ENCODE data around the gene SHC4. TPM values are rescaled to one million over a fixed set of nuclear protein-coding genes. Genes with fewer than 3 reads are reported as not detected.
A peak's percentile ranks its signal among the peaks of the same experiment; 100 is the strongest.

SHC4 gene
- total and polyA plus RNA-seq, 7 donors, result 0.10 to 1.0 (median 0.25) TPM; not detected in 1

GRCh38 chr15:48880070-48880634 lies 83.6 kb downstream of the SHC4 start:
- Histone ChIP-seq H3K4me3 (no peak overlapping the region), H3K9me3 (no peaks in the 10 kb centered on the region), H3K27me3 (ENCODE audit: insufficient read depth in 3 of 3, low read length in 2 of 3) (no peaks in the 10 kb centered on the region), H3K36me3 (ENCODE audit: insufficient read depth in 1 of 2, low read depth in 1 of 2) (no peaks in the 10 kb centered on the region), H3K27ac (no peak overlapping the region), H3K4me1 (peaks cover 17% of the 10 kb centered on the region)
- WGBS, 3 donors, result 60 to 74% (median 70%) methylated on average over 3 of the region's 3 CpGs
- DNase-seq (no peak), ATAC-seq (no peak)
- no peak for TF ChIP-seq CTCF (IDR thresholded peaks at IDR 0.05)
- intact Hi-C loops (cut with DNase I), result no loop called here

- no peaks in the 10 kb centered on the region for H3K27me3 ChIP-seq (ENCODE audit: insufficient read depth in 3 of 3, low read length in 2 of 3)
- peak within 1 kb of the TSS; percentile 91 for H3K4me3 ChIP-seq
- peak; percentile 92 to 95 for DNase-seq
- no peaks in the 10 kb centered on the region for H3K36me3 ChIP-seq (ENCODE audit: insufficient read depth in 1 of 2, low read depth in 1 of 2)
- no peak for TF ChIP-seq CTCF (IDR thresholded peaks at IDR 0.05)
- WGBS, 3 donors, result 0 to 1% (median 0%) methylated on average over 58 of the region's 58 CpGs
- peak; percentile 99 to 100 (median 100) for ATAC-seq
- H3K4me1 ChIP-seq, result peaks cover 17% of the 10 kb centered on the region
- intact Hi-C loops (cut with DNase I), result loop anchor here (5.0 to 10.0 kb wide), 2 partner anchors 84 to 1477 kb away; partner anchors contain the start of genes SHC4 (in 2 of the 2) and GABPB1 (in 1 of the 2)
- H3K9me3 ChIP-seq, result no peaks in the 10 kb centered on the region
- H3K27ac ChIP-seq, result peak within 1 kb of the TSS; percentile 83
Measured at GRCh38 chr15:48877630-48878595, 85.8 kb downstream of the SHC4 start, which contains the start of gene EID1. Gene EID1 (plus strand): TSS chr15:48878134. CDS start chr15:48878177, 43 bp downstream.

DNA sequence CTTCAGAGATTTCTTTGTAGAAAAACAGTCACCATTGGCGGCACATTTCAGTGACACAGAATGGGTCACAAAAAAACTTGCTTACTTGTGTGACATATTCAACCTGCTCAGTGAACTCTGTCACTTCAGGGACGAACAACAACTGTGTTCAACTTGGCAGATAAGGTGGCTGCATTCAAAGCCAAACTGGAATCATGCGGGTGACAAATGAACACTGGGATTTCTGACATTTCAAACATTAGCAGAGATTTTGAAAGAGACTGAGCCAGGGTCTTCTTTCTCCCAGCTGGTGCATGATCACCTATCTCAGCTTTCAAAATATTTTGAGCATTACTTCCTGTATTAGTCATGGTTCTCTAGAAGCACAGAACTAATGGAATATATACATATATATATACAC lies 87.7 kb downstream of the SHC4 start:
- WGBS, 3 donors, result 53 to 62% (median 59%) methylated on average over 3 of the region's 3 CpGs
- no peak for ATAC-seq

More for the DNA sequence above, 87.7 kb downstream of the SHC4 start:
- Histone ChIP-seq H3K4me3 (no peak overlapping the region), H3K36me3 (ENCODE audit: insufficient read depth in 1 of 2, low read depth in 1 of 2) (no peaks in the 10 kb centered on the region), H3K4me1 (peaks cover 17% of the 10 kb centered on the region), H3K27me3 (ENCODE audit: insufficient read depth in 3 of 3, low read length in 2 of 3) (no peaks in the 10 kb centered on the region), H3K27ac (no peak overlapping the region), H3K9me3 (no peaks in the 10 kb centered on the region)
- no peak for DNase-seq
- intact Hi-C loops (cut with DNase I), result loop anchor here (5.0 to 10.0 kb wide), 2 partner anchors 86 to 1479 kb away; partner anchors contain the start of genes SHC4 (in 2 of the 2) and GABPB1 (in 1 of the 2)
- TF ChIP-seq CTCF (IDR thresholded peaks at IDR 0.05), result no peak

Measured in psoas muscle (tissue), 8 donors.